ENCODE measurements around the gene TBCCD1. TPM values are rescaled to one million over a fixed set of nuclear protein-coding genes. Genes with fewer than 3 reads are reported as not detected.

TBCCD1 gene
- total RNA-seq, 2 donors from 2014 or later: 11.9 to 14.0 TPM

DNA sequence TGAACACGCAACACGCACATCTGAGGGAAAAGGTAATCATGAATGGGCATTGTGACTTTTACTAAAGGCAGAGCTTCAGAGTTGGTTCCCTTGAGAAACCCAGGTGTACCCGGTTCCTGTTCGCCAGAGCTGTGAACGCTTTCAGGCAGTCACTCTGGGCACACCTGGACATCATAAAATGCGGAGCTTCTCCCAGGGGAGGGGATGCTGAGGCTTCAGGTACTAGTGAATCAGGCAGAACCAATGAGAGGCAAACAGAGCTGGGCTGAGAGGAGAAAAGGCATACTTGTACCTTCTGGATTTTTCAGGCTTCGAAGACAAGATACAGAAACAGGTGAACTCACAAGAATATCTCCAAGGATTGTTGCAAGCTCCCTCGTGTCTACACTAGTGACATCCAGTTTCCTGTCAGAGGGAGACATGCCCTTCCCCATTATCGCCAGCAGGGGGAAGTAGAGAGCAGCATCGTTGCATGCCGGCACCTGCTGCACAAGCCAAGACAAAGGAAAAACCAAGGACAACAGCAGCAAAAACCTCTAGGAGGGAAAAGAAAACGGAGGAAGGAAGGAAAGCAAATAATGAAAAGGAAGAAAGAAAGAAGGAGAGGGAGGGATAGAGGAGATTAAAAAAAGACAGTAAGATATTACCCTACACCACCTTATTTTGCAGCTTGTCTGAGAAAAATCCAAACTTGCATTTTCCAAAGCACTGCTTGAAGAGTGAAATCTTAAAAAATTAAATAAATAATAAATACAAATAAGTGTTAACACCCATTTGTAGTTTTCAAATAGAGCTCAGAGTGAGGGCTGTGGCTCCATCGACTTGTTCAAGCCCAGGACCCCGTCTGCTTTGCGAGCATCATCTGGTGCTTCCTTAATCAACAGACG is 47.7 kb upstream of the TBCCD1 start:
- no peaks in the 10 kb centered on the region for H3K9me3 ChIP-seq (ENCODE audit: control insufficient read depth, low read length)
- no peak overlapping the region for H3K27ac ChIP-seq (ENCODE audit: low read depth, low read length)
- 48 to 51% methylated on average over 14 to 16 of the region's 16 CpGs for WGBS, 2 experiments (ENCODE audit: insufficient coverage in 1 of 2, insufficient read length in 1 of 2)
- no peaks in the 10 kb centered on the region for H3K4me1 ChIP-seq (ENCODE audit: control insufficient read depth, insufficient read depth, low read length)
- no peaks in the 10 kb centered on the region for H3K9me3 Mint-ChIP-seq
- H3K27me3 Mint-ChIP-seq (ENCODE audit: insufficient read depth): peaks cover 64% of the 10 kb centered on the region
- no peaks in the 10 kb centered on the region for H3K36me3 ChIP-seq (ENCODE audit: control insufficient read depth, insufficient read depth, low read length)
- H3K4me1 Mint-ChIP-seq: peaks cover 8% of the 10 kb centered on the region
- no peak overlapping the region for H3K9ac ChIP-seq (ENCODE audit: extremely low read depth, low read length, poor library complexity, severe bottlenecking)
- DNase-seq: peak; percentile 93
- H3K4me3 ChIP-seq (ENCODE audit: low read length): no peak overlapping the region
- no peak overlapping the region for H3K27ac Mint-ChIP-seq
- TF ChIP-seq, protein P1, sequence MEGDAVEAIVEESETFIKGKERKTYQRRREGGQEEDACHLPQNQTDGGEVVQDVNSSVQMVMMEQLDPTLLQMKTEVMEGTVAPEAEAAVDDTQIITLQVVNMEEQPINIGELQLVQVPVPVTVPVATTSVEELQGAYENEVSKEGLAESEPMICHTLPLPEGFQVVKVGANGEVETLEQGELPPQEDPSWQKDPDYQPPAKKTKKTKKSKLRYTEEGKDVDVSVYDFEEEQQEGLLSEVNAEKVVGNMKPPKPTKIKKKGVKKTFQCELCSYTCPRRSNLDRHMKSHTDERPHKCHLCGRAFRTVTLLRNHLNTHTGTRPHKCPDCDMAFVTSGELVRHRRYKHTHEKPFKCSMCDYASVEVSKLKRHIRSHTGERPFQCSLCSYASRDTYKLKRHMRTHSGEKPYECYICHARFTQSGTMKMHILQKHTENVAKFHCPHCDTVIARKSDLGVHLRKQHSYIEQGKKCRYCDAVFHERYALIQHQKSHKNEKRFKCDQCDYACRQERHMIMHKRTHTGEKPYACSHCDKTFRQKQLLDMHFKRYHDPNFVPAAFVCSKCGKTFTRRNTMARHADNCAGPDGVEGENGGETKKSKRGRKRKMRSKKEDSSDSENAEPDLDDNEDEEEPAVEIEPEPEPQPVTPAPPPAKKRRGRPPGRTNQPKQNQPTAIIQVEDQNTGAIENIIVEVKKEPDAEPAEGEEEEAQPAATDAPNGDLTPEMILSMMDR (conservative IDR thresholded peaks at IDR 0.05): peak; percentile 98
- no peak overlapping the region for H3K4me3 Mint-ChIP-seq
- H3K36me3 Mint-ChIP-seq (ENCODE audit: low read depth): no peaks in the 10 kb centered on the region
- peaks cover 37% of the 10 kb centered on the region for H3K27me3 ChIP-seq (ENCODE audit: control insufficient read depth, insufficient read depth, low read length, poor library complexity, severe bottlenecking)

DNA sequence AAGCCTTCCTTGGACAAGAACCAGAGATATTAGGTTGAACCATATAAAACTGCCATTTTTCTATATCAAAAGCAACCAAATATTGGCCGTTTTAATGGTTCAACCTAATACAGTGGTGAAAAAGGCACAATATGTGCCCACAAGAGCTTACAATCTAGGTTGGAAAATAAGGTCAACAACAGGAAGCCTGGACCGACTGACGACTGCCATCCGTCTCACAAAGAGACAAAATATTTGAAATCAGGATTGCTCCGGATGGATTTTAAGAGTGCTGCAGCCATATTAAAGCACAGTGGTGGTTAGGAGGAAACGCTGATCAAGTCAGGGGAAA is 47.1 kb upstream of the TBCCD1 start:
- H3K9me3 Mint-ChIP-seq: no peaks in the 10 kb centered on the region
- Histone ChIP-seq H3K27me3 (ENCODE audit: control insufficient read depth, insufficient read depth, low read length, poor library complexity, severe bottlenecking) (peaks cover 37% of the 10 kb centered on the region), H3K27ac (ENCODE audit: low read depth, low read length) (no peak overlapping the region), H3K36me3 (ENCODE audit: control insufficient read depth, insufficient read depth, low read length) (no peaks in the 10 kb centered on the region), H3K4me1 (ENCODE audit: control insufficient read depth, insufficient read depth, low read length) (no peaks in the 10 kb centered on the region), H3K4me3 (ENCODE audit: low read length) (no peak overlapping the region), H3K9me3 (ENCODE audit: control insufficient read depth, low read length) (no peaks in the 10 kb centered on the region), H3K9ac (ENCODE audit: extremely low read depth, low read length, poor library complexity, severe bottlenecking) (no peak overlapping the region)
- no peaks in the 10 kb centered on the region for H3K36me3 Mint-ChIP-seq (ENCODE audit: low read depth)
- H3K4me3 Mint-ChIP-seq: no peak overlapping the region
- TF ChIP-seq, protein P1 (conservative IDR thresholded peaks at IDR 0.05): no peak
- peaks cover 62% of the 10 kb centered on the region for H3K27me3 Mint-ChIP-seq (ENCODE audit: insufficient read depth)
- no peak for DNase-seq
- 84 to 85% methylated on average over 6 of the region's 6 CpGs for WGBS, 2 experiments (ENCODE audit: insufficient coverage in 1 of 2, insufficient read length in 1 of 2)
- H3K27ac Mint-ChIP-seq: no peak overlapping the region
- peaks cover 8% of the 10 kb centered on the region for H3K4me1 Mint-ChIP-seq

DNA sequence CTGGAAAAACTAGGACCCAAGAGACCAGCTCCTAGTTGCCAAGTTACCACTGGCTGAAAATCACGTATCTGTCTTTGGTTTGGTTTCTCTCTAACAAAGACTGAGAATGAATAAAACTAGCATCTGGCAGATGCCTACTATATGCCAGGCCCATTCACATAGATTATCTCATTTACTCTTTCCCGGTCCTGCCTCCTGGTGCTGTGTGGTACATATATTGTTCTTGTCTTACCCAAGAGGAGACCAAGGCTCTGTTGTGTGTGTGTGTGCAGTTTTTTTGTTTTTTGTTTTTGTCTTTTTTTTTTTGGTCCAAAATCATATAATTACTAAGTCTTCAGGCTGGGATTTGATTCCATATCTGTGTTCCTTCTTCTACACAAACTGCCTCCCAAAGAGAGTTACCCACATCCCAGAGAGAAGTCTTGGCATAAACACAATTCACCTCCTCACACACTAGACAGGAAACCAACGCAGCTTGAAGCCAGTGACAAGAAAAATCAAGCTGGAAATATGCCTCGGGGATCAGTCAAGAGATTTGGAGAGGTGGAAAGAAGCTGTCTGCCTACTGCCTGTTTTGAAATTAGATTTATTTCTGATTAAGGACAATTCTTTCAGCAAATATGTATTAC is 46.6 kb upstream of the TBCCD1 start:
- DNase-seq: no peak
- Mint-ChIP-seq H3K27me3 (ENCODE audit: insufficient read depth) (peaks cover 61% of the 10 kb centered on the region), H3K9me3 (no peaks in the 10 kb centered on the region), H3K27ac (no peak overlapping the region), H3K4me1 (peaks cover 8% of the 10 kb centered on the region), H3K36me3 (ENCODE audit: low read depth) (no peaks in the 10 kb centered on the region), H3K4me3 (no peak overlapping the region)
- H3K27ac ChIP-seq (ENCODE audit: low read depth, low read length): no peak overlapping the region
- H3K9me3 ChIP-seq (ENCODE audit: control insufficient read depth, low read length): no peaks in the 10 kb centered on the region
- 84 to 93% methylated on average over 2 to 4 of the region's 4 CpGs for WGBS, 2 experiments (ENCODE audit: insufficient coverage in 1 of 2, insufficient read length in 1 of 2)
- H3K9ac ChIP-seq (ENCODE audit: extremely low read depth, low read length, poor library complexity, severe bottlenecking): no peak overlapping the region
- no peak overlapping the region for H3K4me3 ChIP-seq (ENCODE audit: low read length)
- no peaks in the 10 kb centered on the region for H3K36me3 ChIP-seq (ENCODE audit: control insufficient read depth, insufficient read depth, low read length)
- no peaks in the 10 kb centered on the region for H3K4me1 ChIP-seq (ENCODE audit: control insufficient read depth, insufficient read depth, low read length)
- TF ChIP-seq, protein P1 (conservative IDR thresholded peaks at IDR 0.05): no peak
- H3K27me3 ChIP-seq (ENCODE audit: control insufficient read depth, insufficient read depth, low read length, poor library complexity, severe bottlenecking): peaks cover 37% of the 10 kb centered on the region
